ENCODE measurements around the gene DCTN2. TPM values are rescaled to one million over a fixed set of nuclear protein-coding genes. Genes with fewer than 3 reads are reported as not detected.

DCTN2 gene
- total and polyA plus RNA-seq, 2 donors (not counting 1 experiment from before 2014, with no cell fraction given), result 59.4 to 94.3 TPM

- Histone ChIP-seq H3K27ac (ENCODE audit: low read length in 2 of 2) (peak overlapping the region in 1 of 2 donors; percentile 63), H4K20me1 (ENCODE audit: control insufficient read depth, insufficient read depth, low read length, poor library complexity, severe bottlenecking) (peaks cover 3% of the 10 kb centered on the region), H3K9me3 (ENCODE audit: control extremely low read depth in 1 of 3, control insufficient read depth in 2 of 3, insufficient read depth in 1 of 3, low read length in 2 of 3) (no peaks in the 10 kb centered on the region), H3K36me3 (replicated peaks in 1 of 2; ENCODE audit: control extremely low read depth in 1 of 2, control insufficient read depth in 1 of 2, extremely low read depth in 1 of 2, insufficient read depth in 2 of 2, low read length in 1 of 2) (peaks cover 10 to 25% of the 10 kb centered on the region in 2 experiments), H3K4me1 (ENCODE audit: control insufficient read depth in 2 of 2, insufficient read depth in 2 of 2, low read length in 2 of 2) (peaks cover 14 to 21% of the 10 kb centered on the region in 2 donors), H2AFZ (ENCODE audit: insufficient read depth, low read depth, low read length, poor library complexity, severe bottlenecking) (peak overlapping the region; percentile 87), H3K4me3 (ENCODE audit: control extremely low read depth in 1 of 5, extremely low read depth in 1 of 5, insufficient read depth in 1 of 5, low read depth in 2 of 5, low read length in 4 of 5) (peak overlapping the region in 4 of 5 experiments; percentile 75 to 97 (median 82)), H3K27me3 (replicated peaks in 1 of 4; ENCODE audit: control extremely low read depth in 1 of 4, control insufficient read depth in 3 of 4, insufficient read depth in 4 of 4, low read length in 3 of 4) (peaks cover 0 to 12% (median 7%) of the 10 kb centered on the region in 4 experiments), H3K79me2 (ENCODE audit: control insufficient read depth, insufficient read depth, low read length) (peaks cover 15% of the 10 kb centered on the region), H3K4me2 (replicated peaks; ENCODE audit: low read depth, low read length, poor library complexity, severe bottlenecking) (peak overlapping the region; percentile 90), H3K9ac (ENCODE audit: low read length) (peak overlapping the region; percentile 73)
- DNase-seq, result no peak
- peaks cover 26% of the 10 kb centered on the region for H3K4me1 Mint-ChIP-seq
- peak overlapping the region; percentile 89 for H3K4me3 Mint-ChIP-seq
- H3K9me3 Mint-ChIP-seq (ENCODE audit: insufficient read depth), result no peaks in the 10 kb centered on the region
- ChIA-PET POLR2A (interaction anchor here (0.9 to 1.7 kb wide), 2 partner anchors 13 to 24 kb away, joined by 3 to 4 read pairs; no protein-coding TSS in a partner anchor), CTCF (interaction anchor here (0.7 to 3.7 kb wide), 6 partner anchors 9 to 41 kb away, joined by 3 to 32 read pairs (median 5); partner anchors contain the start of gene B4GALNT1)
- intact Hi-C loops (cut with micrococcal nuclease), result loop anchor here (1.0 to 2.0 kb wide), 3 partner anchors 9 to 45 kb away; partner anchors contain the start of gene DCTN2
- peaks cover 3% of the 10 kb centered on the region for H3K27me3 Mint-ChIP-seq
- WGBS (ENCODE audit: insufficient coverage), result 74% methylated on average over 9 of the region's 10 CpGs
- peak overlapping the region; percentile 81 for H3K27ac Mint-ChIP-seq
- no peak for ATAC-seq (ENCODE audit: low read depth)
- no peak for TF ChIP-seq EZH2 (IDR thresholded peaks at IDR 0.05; ENCODE audit: borderline replicate concordance, insufficient read depth, low read depth, low read length, poor library complexity, severe bottlenecking)
- no peak for TF ChIP-seq CTCF (IDR thresholded peaks at IDR 0.05)
These were observed 44.9 kb upstream of the DCTN2 start for GRCh38 chr12:57591782-57592325.
